ENCODE data around the gene NUDT3. TPM values are rescaled to one million over a fixed set of nuclear protein-coding genes. Genes with fewer than 3 reads are reported as not detected.

NUDT3 gene
- total RNA-seq, 1 donor from 2014 or later, result 31.7 TPM

DNA sequence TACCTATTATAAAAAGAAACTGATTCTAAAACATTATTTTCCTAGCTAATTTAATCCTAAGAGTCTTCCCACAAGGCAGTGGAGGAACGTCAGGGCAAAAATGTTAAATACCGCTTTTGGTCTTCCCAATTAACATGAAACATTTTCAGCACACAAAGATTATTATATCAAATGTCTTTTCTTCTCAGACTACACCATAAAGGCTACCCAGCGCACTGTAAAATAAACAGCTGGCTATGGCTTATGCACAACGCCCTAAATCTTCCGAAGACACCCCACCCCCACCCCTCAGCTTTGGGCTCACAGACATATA, 1.0 kb downstream of the NUDT3 start:
- H3K4me3 ChIP-seq (ENCODE audit: low read depth, low read length), result peak overlapping the region; percentile 94
- TF ChIP-seq, protein P1, sequence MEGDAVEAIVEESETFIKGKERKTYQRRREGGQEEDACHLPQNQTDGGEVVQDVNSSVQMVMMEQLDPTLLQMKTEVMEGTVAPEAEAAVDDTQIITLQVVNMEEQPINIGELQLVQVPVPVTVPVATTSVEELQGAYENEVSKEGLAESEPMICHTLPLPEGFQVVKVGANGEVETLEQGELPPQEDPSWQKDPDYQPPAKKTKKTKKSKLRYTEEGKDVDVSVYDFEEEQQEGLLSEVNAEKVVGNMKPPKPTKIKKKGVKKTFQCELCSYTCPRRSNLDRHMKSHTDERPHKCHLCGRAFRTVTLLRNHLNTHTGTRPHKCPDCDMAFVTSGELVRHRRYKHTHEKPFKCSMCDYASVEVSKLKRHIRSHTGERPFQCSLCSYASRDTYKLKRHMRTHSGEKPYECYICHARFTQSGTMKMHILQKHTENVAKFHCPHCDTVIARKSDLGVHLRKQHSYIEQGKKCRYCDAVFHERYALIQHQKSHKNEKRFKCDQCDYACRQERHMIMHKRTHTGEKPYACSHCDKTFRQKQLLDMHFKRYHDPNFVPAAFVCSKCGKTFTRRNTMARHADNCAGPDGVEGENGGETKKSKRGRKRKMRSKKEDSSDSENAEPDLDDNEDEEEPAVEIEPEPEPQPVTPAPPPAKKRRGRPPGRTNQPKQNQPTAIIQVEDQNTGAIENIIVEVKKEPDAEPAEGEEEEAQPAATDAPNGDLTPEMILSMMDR (IDR thresholded peaks at IDR 0.05; ENCODE audit: insufficient read depth, low read length, poor library complexity, severe bottlenecking), result no peak
- no peaks in the 10 kb centered on the region for H3K27me3 ChIP-seq (ENCODE audit: control insufficient read depth, insufficient read depth, low read length)
- DNase-seq (ENCODE audit: low read depth), result no peak
- no peaks in the 10 kb centered on the region for H3K36me3 ChIP-seq (ENCODE audit: control insufficient read depth, insufficient read depth, low read length)

DNA sequence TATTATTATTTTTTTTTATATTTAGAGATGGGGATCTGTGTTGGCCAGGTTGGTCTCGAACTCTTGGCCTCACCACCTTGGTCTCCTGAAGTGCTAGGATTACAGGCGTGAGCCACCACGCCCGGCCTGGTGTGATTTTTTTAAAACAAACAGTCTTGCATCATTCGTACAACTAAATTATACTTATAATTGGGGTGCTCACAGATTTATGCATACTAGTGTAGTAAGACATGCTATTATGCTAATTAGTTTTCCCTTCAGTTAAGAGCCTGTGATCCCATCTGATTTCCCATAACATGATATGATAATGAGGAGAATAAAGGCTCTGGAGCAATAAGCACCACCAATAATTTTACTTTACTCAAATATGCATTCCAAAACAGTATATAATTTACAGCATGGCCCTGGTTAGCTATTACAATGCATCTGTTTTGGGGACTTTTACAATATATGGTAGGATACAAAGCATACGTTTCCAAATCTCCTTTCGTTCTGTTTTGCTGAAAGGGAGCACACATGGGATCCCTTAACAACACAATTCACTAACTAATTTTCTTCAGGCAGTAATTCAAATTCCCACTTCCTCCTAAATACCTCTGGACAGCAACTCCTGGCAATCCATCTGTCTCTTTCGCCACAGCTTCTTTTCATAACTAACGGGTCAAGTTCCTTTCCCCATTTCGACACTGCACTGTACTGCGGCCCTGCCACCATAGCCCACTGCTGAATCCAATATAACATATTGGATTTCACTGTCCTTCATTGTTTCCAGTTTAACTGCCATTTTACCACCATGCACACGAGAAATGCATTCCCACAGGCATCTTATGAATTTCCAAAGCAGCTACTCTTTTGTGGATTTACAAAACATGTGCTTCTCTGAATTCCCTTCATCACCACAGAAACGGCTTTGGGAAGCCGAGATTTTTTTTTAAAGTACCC, 1.7 kb downstream of the NUDT3 start:
- Histone ChIP-seq H3K27me3 (ENCODE audit: control insufficient read depth, insufficient read depth, low read length) (no peaks in the 10 kb centered on the region), H3K36me3 (ENCODE audit: control insufficient read depth, insufficient read depth, low read length) (no peaks in the 10 kb centered on the region), H3K4me3 (ENCODE audit: low read depth, low read length) (peak overlapping the region; percentile 94)
- TF ChIP-seq, protein P1 (IDR thresholded peaks at IDR 0.05; ENCODE audit: insufficient read depth, low read length, poor library complexity, severe bottlenecking), result no peak
- no peak for DNase-seq (ENCODE audit: low read depth)

DNA sequence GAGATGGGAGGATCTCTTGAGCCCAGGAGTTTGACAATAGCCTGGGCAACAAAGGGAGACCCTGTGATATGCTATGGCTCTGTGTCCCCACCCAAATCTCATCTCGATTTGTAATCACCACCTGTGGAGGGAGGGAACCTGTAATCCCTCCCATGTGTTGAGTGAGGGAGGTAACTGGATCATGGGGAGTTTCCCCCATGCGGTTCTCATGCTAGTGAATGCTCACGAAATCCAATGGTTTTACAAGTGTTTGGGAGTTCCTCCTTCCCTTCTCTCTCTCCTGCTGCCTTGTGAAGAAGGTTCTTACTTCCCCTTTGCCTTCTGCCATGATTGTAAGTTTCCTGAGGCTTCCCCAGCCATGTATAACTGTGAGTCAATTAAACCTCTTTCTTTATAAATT, 3.4 kb downstream of the NUDT3 start:
- Histone ChIP-seq H3K27me3 (ENCODE audit: control insufficient read depth, insufficient read depth, low read length) (no peaks in the 10 kb centered on the region), H3K36me3 (ENCODE audit: control insufficient read depth, insufficient read depth, low read length) (no peaks in the 10 kb centered on the region), H3K4me3 (ENCODE audit: low read depth, low read length) (no peak overlapping the region)
- DNase-seq (ENCODE audit: low read depth), result no peak
- TF ChIP-seq, protein P1 (IDR thresholded peaks at IDR 0.05; ENCODE audit: insufficient read depth, low read length, poor library complexity, severe bottlenecking), result no peak

DNA sequence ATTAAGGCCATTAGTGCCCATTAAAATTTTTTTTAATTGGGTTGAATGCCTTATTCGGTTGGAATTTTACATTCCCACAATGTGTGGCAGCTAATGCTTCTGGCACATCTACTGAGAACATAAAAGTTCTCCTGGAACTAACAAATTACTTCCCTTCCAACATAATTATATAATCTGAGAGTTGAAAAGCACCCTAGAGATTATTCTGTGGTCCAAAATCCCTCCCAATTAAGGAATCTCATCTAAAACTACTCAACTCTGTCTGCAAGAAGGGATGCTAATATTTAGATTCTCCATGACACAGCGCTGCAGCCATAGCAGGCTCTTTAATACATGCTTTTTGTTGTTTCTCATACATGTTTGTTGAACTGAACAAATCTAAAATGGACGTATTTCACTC, 4.0 kb downstream of the NUDT3 start:
- Histone ChIP-seq H3K36me3 (ENCODE audit: control insufficient read depth, insufficient read depth, low read length) (no peaks in the 10 kb centered on the region), H3K27me3 (ENCODE audit: control insufficient read depth, insufficient read depth, low read length) (no peaks in the 10 kb centered on the region), H3K4me3 (ENCODE audit: low read depth, low read length) (no peak overlapping the region)
- TF ChIP-seq, protein P1 (IDR thresholded peaks at IDR 0.05; ENCODE audit: insufficient read depth, low read length, poor library complexity, severe bottlenecking), result no peak
- DNase-seq (ENCODE audit: low read depth), result no peak

DNA sequence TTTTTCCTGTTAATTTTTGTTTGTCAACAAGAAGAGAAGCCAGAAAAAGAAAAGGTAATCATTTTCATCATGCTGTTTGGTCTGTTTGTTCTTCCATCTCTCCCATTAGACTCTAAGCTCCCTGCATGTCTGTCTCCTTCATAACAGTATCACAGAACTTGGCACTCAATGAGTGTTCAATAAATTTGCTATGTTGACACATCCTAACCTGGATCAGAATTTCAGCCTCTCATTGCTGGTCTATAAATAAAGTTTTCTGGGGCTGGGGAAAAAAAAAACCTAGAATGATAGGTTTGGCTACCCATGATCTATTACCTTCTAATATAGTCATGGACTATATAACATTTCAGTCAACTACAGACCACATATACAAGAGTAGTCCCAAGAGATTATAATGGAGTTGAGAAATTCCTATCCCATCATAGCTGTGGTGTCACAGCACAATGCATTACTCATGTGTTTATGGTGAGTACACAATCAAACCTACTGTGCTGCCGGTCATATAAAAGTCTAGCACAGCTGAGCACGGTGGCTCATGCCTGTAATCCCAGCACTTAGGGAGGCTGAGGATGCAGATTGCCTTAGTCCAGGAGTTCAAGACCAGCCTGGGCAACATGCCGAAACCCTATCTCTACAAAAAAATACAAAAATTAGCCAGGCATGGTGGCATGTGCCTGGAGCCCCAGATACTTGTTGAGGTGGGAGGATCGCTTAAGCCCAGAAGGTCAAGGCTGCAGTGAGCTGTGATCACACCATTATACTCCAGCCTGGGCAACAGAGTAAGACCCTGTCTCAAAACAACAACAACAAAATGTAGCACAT, 5.9 kb downstream of the NUDT3 start:
- Histone ChIP-seq H3K27me3 (ENCODE audit: control insufficient read depth, insufficient read depth, low read length) (no peaks in the 10 kb centered on the region), H3K36me3 (ENCODE audit: control insufficient read depth, insufficient read depth, low read length) (no peaks in the 10 kb centered on the region), H3K4me3 (ENCODE audit: low read depth, low read length) (no peak overlapping the region)
- TF ChIP-seq, protein P1 (IDR thresholded peaks at IDR 0.05; ENCODE audit: insufficient read depth, low read length, poor library complexity, severe bottlenecking), result no peak
- DNase-seq (ENCODE audit: low read depth), result no peak
